H1 (cell line): Measurements from ENCODE around the gene SMARCB1.

ENCODE experiments used
- ATF3 ChIP-seq: IDR thresholded peaks from 2 replicates; pipeline ENCODE4 v1.6.1; 2011; ENCODE audit warnings: low read depth, mild to moderate bottlenecking, low read length; ENCODE audit not compliant: insufficient read depth
- BRCA1 ChIP-seq: IDR thresholded peaks from 2 replicates; pipeline ENCODE4 v1.6.1; 2012; ENCODE audit warnings: low read depth, low read length, improper control_type of control experiment
- POLR2A ChIP-seq, 2 experiments: IDR thresholded peaks; 1 replicate in 1 of 2; 2 replicates in 1 of 2; pipeline ENCODE4 v1.6.1; 2011; ENCODE audit warnings: low read depth in 2 of 2, low read length in 2 of 2, mild to moderate bottlenecking in 2 of 2; ENCODE audit errors: control extremely low read depth in 1 of 2
- POU5F1 ChIP-seq: IDR thresholded peaks from 2 replicates; pipeline ENCODE4 v1.6.1; 2011; ENCODE audit warnings: low read depth, mild to moderate bottlenecking, low read length, moderate library complexity
- RAD21 ChIP-seq, 2 experiments: IDR thresholded peaks in 1 of 2; conservative IDR thresholded peaks in 1 of 2; 2 replicates each; pipeline ENCODE4 v1.6.1; 2011; ENCODE audit warnings: low read depth in 2 of 2, low read length in 2 of 2, improper control_type of control experiment in 1 of 2, inconsistent platforms in 1 of 2, mild to moderate bottlenecking in 1 of 2, moderate library complexity in 1 of 2
- RFX5 ChIP-seq: IDR thresholded peaks from 2 replicates; pipeline ENCODE4 v1.6.1; 2011; ENCODE audit warnings: low read depth, low read length, improper control_type of control experiment, borderline replicate concordance
- SP2 ChIP-seq: IDR thresholded peaks from 2 replicates; pipeline ENCODE4 v1.6.1; 2012; ENCODE audit warnings: mild to moderate bottlenecking, low read length, inconsistent platforms
- YY1 ChIP-seq: IDR thresholded peaks from 2 replicates; pipeline ENCODE4 v1.6.1; 2011; ENCODE audit warnings: low read depth, mild to moderate bottlenecking, low read length

DNA sequence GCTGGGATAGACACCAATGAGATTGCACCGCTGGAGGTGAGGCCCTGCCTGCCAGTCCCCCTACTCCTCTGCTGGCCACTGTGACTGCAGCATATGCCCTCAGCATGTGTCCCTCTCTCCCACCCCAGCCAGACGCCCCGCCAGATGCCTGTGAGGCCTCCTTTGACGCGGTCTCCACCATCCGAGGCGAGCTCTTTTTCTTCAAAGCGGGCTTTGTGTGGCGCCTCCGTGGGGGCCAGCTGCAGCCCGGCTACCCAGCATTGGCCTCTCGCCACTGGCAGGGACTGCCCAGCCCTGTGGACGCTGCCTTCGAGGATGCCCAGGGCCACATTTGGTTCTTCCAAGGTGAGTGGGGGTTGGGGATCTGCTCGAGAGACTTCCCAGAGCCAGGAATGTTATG, 5.7 kb upstream of the SMARCB1 start:
- TF ChIP-seq RAD21 (IDR thresholded peaks at IDR 0.05 in 1 of 2, conservative IDR thresholded peaks at IDR 0.05 in 1 of 2; ENCODE audit: low read depth in 2 of 2, low read length in 2 of 2) (no peak), ATF3 (no peak), POLR2A (IDR thresholded peaks at IDR 0.05; ENCODE audit: control extremely low read depth in 1 of 2, low read depth in 2 of 2, low read length in 2 of 2) (no peak), POU5F1 (no peak), BRCA1 (no peak), RFX5 (no peak), SP2 (no peak), YY1 (no peak)
